GM19099 (cell line): ENCODE measurements around the gene SNAPC4.

Source experiments
- POLR2A ChIP-seq: IDR thresholded peaks from 3 replicates; pipeline ENCODE4 v1.6.1; 2011; ENCODE audit warnings: low read depth; ENCODE audit not compliant: insufficient read length; ENCODE audit errors: extremely low read depth

The SNAPC4 gene

GRCh38 chr9:136438548-136439480 lies 38.8 kb upstream of the SNAPC4 start:
- no peak for TF ChIP-seq POLR2A

DNA sequence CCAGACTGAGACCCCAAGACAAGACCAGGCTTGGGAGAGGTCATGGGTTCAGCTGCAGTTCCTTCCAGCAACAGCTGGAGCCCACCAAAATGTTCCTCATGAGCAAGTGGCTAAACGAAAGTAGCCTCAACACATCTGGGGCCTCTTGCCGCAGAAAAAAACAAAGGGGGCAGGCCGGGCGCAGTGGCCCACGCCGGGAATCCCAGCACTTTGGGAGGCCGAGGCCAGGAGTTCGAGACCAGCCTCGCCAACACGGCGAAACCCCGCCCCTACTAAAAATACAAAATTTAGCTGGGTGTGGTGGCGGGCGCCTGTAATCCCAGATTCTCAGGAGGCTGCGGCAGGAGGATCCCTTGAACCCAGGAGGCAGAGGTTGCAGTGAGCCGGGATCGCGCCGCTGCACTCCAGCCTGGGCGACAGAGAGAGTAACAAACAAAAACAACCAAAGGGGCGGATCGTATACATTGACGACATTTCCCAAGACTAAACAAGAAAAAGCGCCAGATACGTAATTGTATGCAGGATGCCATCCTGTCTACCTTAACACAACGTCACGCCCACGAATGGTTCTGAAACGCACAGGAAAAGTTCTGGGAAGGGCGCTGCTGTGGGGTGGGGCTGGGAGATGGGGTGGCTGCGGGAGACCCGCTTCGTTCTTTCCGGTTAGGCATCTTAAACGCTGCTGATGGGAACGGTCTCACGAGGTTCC lies 38.0 kb upstream of the SNAPC4 start:
- no peak for TF ChIP-seq POLR2A

GRCh38 chr9:136437430-136437829 lies 37.5 kb upstream of the SNAPC4 start:
- TF ChIP-seq POLR2A: no peak

DNA sequence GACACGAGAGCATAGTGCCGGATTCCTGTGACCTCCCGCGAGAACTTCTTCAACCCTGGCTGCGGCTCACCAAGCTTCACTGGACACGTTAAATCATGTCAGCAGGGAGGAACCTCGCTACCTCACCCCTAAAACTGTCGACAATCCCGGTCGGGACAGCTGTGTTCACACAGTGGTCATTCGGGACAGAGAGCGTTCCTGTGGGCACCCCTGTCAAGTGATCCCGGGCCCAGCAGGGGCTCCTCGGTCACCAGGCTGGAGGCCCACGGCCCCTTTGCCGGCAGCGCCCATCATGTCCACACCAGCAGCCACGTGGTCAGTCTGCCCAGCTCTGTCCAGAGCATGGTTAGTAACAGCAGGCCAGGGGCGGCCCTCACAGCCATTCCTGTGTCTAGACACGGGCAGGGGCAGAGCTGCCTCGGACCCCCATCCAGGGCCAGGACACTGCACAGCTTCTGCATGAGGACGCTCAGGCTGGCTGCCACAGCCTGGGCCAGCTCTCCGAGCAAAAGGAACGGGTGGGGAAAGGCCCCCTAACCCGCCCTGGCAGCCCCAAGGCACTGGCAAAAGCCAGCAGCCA lies 36.2 kb upstream of the SNAPC4 start:
- TF ChIP-seq POLR2A: no peak

DNA sequence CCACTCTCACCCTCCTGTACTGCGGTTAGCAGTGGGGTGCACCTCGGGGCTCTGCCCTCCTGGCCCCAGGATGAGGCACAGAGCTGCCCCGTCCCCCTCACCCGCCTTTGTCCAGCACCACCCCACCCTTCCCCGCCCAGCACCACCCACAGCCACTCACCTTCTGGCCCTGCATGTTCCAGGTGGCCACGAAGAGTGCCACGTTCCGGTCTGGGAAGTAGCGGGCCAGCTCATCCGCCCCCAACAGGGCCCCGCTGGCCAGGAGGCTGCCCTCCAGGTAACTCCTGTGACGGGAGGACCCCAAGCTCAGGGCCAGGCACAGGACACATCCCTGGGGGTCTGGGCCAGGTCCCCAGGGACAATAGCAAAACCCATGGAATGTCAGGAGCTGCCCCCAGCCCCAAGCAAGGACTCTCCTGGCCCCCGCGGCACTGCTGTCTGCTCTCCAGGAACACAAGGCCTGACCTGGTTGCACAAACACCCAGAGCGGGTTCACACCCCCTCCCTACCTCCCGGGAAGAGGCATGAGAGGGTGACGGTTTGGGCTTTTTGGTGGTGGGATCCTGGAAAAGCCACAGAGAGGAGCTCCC lies 34.7 kb upstream of the SNAPC4 start:
- TF ChIP-seq POLR2A: no peak

GRCh38 chr9:136433849-136434579 lies 34.0 kb upstream of the SNAPC4 start:
- TF ChIP-seq POLR2A: no peak

DNA sequence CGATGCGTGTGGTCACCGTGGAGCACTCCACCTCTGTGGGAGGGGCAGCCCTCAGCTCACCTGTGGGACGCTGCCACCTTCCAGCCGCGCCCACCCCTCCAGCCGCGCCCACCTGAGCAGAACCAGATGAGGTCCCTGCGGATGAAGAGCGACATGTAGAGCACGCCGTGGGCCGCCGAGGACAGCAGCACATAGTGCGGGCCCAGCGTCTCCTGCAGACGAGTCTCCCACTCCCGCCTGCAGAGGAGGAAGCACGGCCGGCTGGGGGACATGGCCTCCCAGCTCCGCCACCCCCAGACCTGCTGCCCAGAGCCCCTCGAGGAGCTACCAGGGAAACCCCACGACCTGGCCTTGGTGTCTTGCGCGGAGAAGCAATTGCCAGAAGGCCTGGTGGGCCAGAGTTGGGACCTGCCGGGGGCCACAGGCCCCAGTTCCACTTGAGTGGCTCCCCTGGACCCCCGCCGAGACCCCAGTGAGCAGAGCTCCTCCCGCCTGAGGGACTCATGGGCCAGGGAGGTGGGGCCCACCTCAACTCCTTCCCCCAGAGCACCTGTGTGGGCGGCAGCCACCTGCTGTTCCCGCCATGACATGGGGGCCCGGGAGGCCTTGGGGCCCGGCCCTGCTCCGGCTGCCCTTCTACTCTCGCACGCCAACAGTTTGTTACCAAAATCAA lies 33.2 kb upstream of the SNAPC4 start:
- no peak for TF ChIP-seq POLR2A

GRCh38 chr9:136432591-136432990 lies 32.6 kb upstream of the SNAPC4 start:
- no peak for TF ChIP-seq POLR2A

- TF ChIP-seq POLR2A: no peak
Measured at GRCh38 chr9:136431782-136432350, 31.9 kb upstream of the SNAPC4 start.

DNA sequence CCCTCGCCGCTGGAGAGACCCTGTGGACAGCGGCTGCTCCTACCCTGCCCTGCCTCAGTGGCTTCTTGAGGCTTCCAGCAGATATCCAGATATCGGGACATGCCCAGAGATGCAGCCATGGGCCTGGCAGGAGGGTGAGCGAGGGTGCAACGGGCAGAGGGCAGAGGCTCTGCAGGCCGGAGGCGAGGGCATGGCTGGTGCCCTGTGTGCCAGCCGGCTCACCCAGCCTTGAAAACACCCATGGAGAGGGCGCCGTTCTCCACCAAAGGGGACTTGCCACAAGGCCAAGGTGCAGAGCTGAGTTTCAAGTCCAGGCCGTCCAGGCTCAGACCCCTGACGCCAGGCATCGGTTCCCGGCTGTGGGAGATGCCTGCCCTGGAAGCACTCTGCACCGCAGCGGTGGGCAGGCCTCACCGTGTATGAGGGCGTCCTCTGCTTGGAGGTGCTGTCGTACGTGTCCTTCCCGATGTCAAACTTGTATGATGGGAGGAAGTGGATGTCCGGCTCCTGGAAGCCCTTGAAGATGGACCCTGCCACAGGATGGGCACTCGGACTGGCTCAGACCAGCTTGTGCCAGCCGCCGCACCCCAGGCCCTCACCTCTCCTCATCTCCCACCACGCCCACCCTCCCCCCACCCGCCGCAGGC lies 30.7 kb upstream of the SNAPC4 start:
- no peak for TF ChIP-seq POLR2A

GRCh38 chr9:136429683-136430491 lies 29.9 kb upstream of the SNAPC4 start:
- no peak for TF ChIP-seq POLR2A

DNA sequence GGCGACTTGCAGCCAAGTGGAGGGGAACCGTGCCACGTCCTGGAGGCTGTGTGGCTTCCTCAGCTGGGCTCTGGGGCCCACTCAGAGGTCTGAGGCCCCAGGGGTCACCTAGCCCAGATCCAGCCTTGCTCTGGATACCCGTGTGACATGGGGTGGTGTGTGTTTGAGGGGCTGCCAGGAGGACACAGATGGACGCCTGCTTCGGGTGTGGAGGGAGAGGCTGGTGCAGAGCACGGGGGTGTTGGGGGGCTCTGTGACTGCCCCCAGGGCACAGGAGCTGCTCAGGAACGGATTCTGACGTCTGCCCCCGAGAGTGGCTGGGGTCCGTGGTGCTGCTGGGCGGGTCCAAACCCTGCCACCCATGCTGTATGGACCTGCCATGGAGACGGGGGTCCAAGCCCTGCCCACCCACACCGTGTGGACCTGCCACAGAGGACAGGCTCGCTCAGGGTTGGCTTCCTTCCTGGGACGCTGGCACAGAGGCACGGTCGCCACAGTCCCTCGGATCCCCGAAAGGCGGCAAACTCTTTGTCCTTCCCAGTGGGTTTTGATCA lies 29.2 kb upstream of the SNAPC4 start:
- TF ChIP-seq POLR2A: no peak

- no peak for TF ChIP-seq POLR2A
Measured at GRCh38 chr9:136426787-136427186, 26.8 kb upstream of the SNAPC4 start.
